Activated T-cell treated with anti-CD3 and anti-CD28 coated beads, Interleukin-2, amount 50 U/mL, for 4 hours (primary cell): ENCODE results near the gene PLB1. TPM values are rescaled to one million over a fixed set of nuclear protein-coding genes. Genes with fewer than 3 reads are reported as not detected.

ENCODE experiments used
- total RNA-seq, 3 donors: library from RNA; stranded (reverse); gene quantifications; one replicate each; pipeline ENCODE4 v1.2.1, GENCODE V29; 2021

Gene PLB1
- total RNA-seq, 3 donors from 2014 or later, result 0.05 to 0.10 TPM; not detected in 1

Other genes starting within 250 kb of the PLB1 start
- gene FOSL2, start 103.2 kb upstream of the PLB1 start, total RNA-seq, result 10 to 100 TPM; 71.5 to 98.6 (median 90.4) TPM